ENCODE results near the gene ACVR2A.

GRCh38 chr2:147829106-147829505, 15.7 kb upstream of the ACVR2A start:
- TF ChIP-seq CTCF (IDR thresholded peaks at IDR 0.05) = no peak
- no peak for TF ChIP-seq POLR2A (IDR thresholded peaks at IDR 0.05; ENCODE audit: low read depth)
- no peak for TF ChIP-seq POLR2AphosphoS5 (IDR thresholded peaks at IDR 0.05)
- TF ChIP-seq EP300 (IDR thresholded peaks at IDR 0.05) = no peak
